Right ventricle myocardium inferior (tissue), 1 donor: ENCODE results near the gene FOCAD. TPM values are rescaled to one million over a fixed set of nuclear protein-coding genes. Genes with fewer than 3 reads are reported as not detected.
"Not testable (repeated sequence)": the region's sequence is repeated elsewhere in the genome, so short reads cannot be mapped to it uniquely, and the experiment has no call there.

Source experiments
- ATAC-seq: fragments of 200-7000 bp; cut with Tn5 transposase; one replicate; pipeline ENCODE4 v1.9.1; 2020; ENCODE audit warnings: mild to moderate bottlenecking, moderate library complexity
- DNase-seq: peaks from one replicate; pipeline ENCODE4 v3.0.0; 2021; ENCODE audit errors: missing footprints
- intact Hi-C: fragments of 100-400 bp; cut with DNase I; formaldehyde crosslinking; loops from one replicate; pipeline ENCODE4 v1.11.0; 2022
- total RNA-seq: library from RNA; stranded (reverse); fragmentation: NEBNext Ultra II Directional; extraction: Animal tissue kit (Norgen Biotek cat#: 25700); gene quantifications from one replicate; pipeline ENCODE4 v1.2.1, GENCODE V29; 2021
- donor health status: DM: no; HTN: yes; CAD: no; lungs with severe emphysema.

The FOCAD gene
- total RNA-seq, 1 donor from 2014 or later = 29.8 TPM

GRCh38 chr9:20908461-20908860, 224.4 kb downstream of the FOCAD start:
- no peak for DNase-seq
- intact Hi-C loops = no loop called here
- ATAC-seq = no peak

GRCh38 chr9:20914556-20914955, 230.5 kb downstream of the FOCAD start:
- ATAC-seq = no peak
- no peak for DNase-seq
- intact Hi-C loops = no loop called here

GRCh38 chr9:20921362-20921761, 237.3 kb downstream of the FOCAD start:
- intact Hi-C loops = no loop called here
- no peak for ATAC-seq
- no peak for DNase-seq

- ATAC-seq (no peak), DNase-seq (no peak)
- intact Hi-C loops = no loop called here
Observed at GRCh38 chr9:20925256-20926045, 241.4 kb downstream of the FOCAD start.

GRCh38 chr9:20929276-20929675, 245.2 kb downstream of the FOCAD start:
- DNase-seq (no peak), ATAC-seq (no peak)
- intact Hi-C loops = no loop called here

GRCh38 chr9:20930836-20931235, 246.8 kb downstream of the FOCAD start:
- ATAC-seq = no peak
- no peak for DNase-seq
- intact Hi-C loops = loop anchor here (10.0 kb wide), 1 partner anchor 46 kb away; no protein-coding TSS in a partner anchor

- no peak for DNase-seq
- intact Hi-C loops = loop anchor here (1.0 to 10.0 kb wide), 4 partner anchors 174 to 1014 kb away; partner anchors contain the start of gene MLLT3
- ATAC-seq = no peak
Observed at GRCh38 chr9:20940447-20941173, 256.6 kb downstream of the FOCAD start.

- ATAC-seq = peak; percentile 89
- no peak for DNase-seq
- intact Hi-C loops = loop anchor here (1.0 to 10.0 kb wide), 4 partner anchors 174 to 1015 kb away; partner anchors contain the start of gene MLLT3
Observed at GRCh38 chr9:20941174-20941690, 257.2 kb downstream of the FOCAD start.

GRCh38 chr9:20944507-20944906, 260.4 kb downstream of the FOCAD start:
- DNase-seq (no peak), ATAC-seq (no peak)
- intact Hi-C loops = loop anchor here (5.0 to 10.0 kb wide), 2 partner anchors 170 to 322 kb away; partner anchors contain the start of gene MLLT3

GRCh38 chr9:20945269-20945668, 261.2 kb downstream of the FOCAD start:
- intact Hi-C loops = loop anchor here (10.0 kb wide), 1 partner anchor 170 kb away; no protein-coding TSS in a partner anchor
- ATAC-seq = no peak

GRCh38 chr9:20945856-20946255, 261.8 kb downstream of the FOCAD start:
- intact Hi-C loops = loop anchor here (10.0 kb wide), 1 partner anchor 169 kb away; no protein-coding TSS in a partner anchor
- DNase-seq (no peak), ATAC-seq (no peak)

More at GRCh38 chr9:20945269-20945668, 261.2 kb downstream of the FOCAD start:
- no peak for DNase-seq

- no peak for DNase-seq
- ATAC-seq = no peak
- intact Hi-C loops = loop anchor here (10.0 kb wide), 1 partner anchor 166 kb away; no protein-coding TSS in a partner anchor
Observed at GRCh38 chr9:20948703-20949102, 264.6 kb downstream of the FOCAD start.

- DNase-seq (no peak), ATAC-seq (no peak)
- intact Hi-C loops = no loop called here
Observed at GRCh38 chr9:20950707-20951106, 266.6 kb downstream of the FOCAD start.

GRCh38 chr9:20962536-20963225, 278.6 kb downstream of the FOCAD start:
- DNase-seq = no peak
- no peak for ATAC-seq
- intact Hi-C loops = no loop called here

- no peak for ATAC-seq
- DNase-seq = no peak
- intact Hi-C loops = no loop called here
Observed at GRCh38 chr9:20972684-20973083, 288.6 kb downstream of the FOCAD start.

- DNase-seq, ATAC-seq, intact Hi-C loops: not testable (repeated sequence)
Observed at GRCh38 chr9:20973246-20973947, 289.3 kb downstream of the FOCAD start.

GRCh38 chr9:20974191-20974938, 290.3 kb downstream of the FOCAD start:
- intact Hi-C loops, ATAC-seq, DNase-seq: not testable (repeated sequence)
